ENCODE results near the gene DAAM1.

The DAAM1 gene

GRCh38 chr14:59370158-59370742 is 181.8 kb downstream of the DAAM1 start:
- DNase-seq (ENCODE audit: low read depth, low spot score), result no peak
- in situ Hi-C loops (cut with HindIII; ENCODE audit: low sequenced_read_pairs), result no loop called here

GRCh38 chr14:59371771-59372170 is 183.3 kb downstream of the DAAM1 start:
- H3K4me3 ChIP-seq (ENCODE audit: low read depth, low read length), result no peak overlapping the region
- in situ Hi-C loops (cut with HindIII; ENCODE audit: low sequenced_read_pairs), result no loop called here
- no peak for DNase-seq (ENCODE audit: low read depth, low spot score)
- TF ChIP-seq CTCF (IDR thresholded peaks at IDR 0.05; ENCODE audit: low read depth, low read length), result no peak

More at GRCh38 chr14:59370158-59370742, 181.8 kb downstream of the DAAM1 start:
- no peak overlapping the region for H3K4me3 ChIP-seq (ENCODE audit: low read depth, low read length)
- no peak for TF ChIP-seq CTCF (IDR thresholded peaks at IDR 0.05; ENCODE audit: low read depth, low read length)

GRCh38 chr14:59374048-59374447 is 185.6 kb downstream of the DAAM1 start:
- DNase-seq (ENCODE audit: low read depth, low spot score), result no peak
- no peak overlapping the region for H3K4me3 ChIP-seq (ENCODE audit: low read depth, low read length)
- in situ Hi-C loops (cut with HindIII; ENCODE audit: low sequenced_read_pairs), result no loop called here
- no peak for TF ChIP-seq CTCF (IDR thresholded peaks at IDR 0.05; ENCODE audit: low read depth, low read length)

- H3K4me3 ChIP-seq (ENCODE audit: low read depth, low read length), result no peak overlapping the region
- in situ Hi-C loops (cut with HindIII; ENCODE audit: low sequenced_read_pairs), result no loop called here
- DNase-seq (ENCODE audit: low read depth, low spot score), result no peak
- TF ChIP-seq CTCF (IDR thresholded peaks at IDR 0.05; ENCODE audit: low read depth, low read length), result no peak
Observed at GRCh38 chr14:59376686-59377085, 188.2 kb downstream of the DAAM1 start.

- TF ChIP-seq CTCF (IDR thresholded peaks at IDR 0.05; ENCODE audit: low read depth, low read length), result no peak
- no peak overlapping the region for H3K4me3 ChIP-seq (ENCODE audit: low read depth, low read length)
- no peak for DNase-seq (ENCODE audit: low read depth, low spot score)
- in situ Hi-C loops (cut with HindIII; ENCODE audit: low sequenced_read_pairs), result no loop called here
Observed at GRCh38 chr14:59377491-59377890, 189.0 kb downstream of the DAAM1 start.

- no peak for TF ChIP-seq CTCF (IDR thresholded peaks at IDR 0.05; ENCODE audit: low read depth, low read length)
- no peak overlapping the region for H3K4me3 ChIP-seq (ENCODE audit: low read depth, low read length)
- DNase-seq (ENCODE audit: low read depth, low spot score), result no peak
- in situ Hi-C loops (cut with HindIII; ENCODE audit: low sequenced_read_pairs), result no loop called here
Observed at GRCh38 chr14:59377991-59378601, 189.6 kb downstream of the DAAM1 start.
